ENCODE results near the gene TM6SF1.
"Not testable (repeated sequence)": the region's sequence is repeated elsewhere in the genome, so short reads cannot be mapped to it uniquely, and the experiment has no call there.

TM6SF1 gene

DNA sequence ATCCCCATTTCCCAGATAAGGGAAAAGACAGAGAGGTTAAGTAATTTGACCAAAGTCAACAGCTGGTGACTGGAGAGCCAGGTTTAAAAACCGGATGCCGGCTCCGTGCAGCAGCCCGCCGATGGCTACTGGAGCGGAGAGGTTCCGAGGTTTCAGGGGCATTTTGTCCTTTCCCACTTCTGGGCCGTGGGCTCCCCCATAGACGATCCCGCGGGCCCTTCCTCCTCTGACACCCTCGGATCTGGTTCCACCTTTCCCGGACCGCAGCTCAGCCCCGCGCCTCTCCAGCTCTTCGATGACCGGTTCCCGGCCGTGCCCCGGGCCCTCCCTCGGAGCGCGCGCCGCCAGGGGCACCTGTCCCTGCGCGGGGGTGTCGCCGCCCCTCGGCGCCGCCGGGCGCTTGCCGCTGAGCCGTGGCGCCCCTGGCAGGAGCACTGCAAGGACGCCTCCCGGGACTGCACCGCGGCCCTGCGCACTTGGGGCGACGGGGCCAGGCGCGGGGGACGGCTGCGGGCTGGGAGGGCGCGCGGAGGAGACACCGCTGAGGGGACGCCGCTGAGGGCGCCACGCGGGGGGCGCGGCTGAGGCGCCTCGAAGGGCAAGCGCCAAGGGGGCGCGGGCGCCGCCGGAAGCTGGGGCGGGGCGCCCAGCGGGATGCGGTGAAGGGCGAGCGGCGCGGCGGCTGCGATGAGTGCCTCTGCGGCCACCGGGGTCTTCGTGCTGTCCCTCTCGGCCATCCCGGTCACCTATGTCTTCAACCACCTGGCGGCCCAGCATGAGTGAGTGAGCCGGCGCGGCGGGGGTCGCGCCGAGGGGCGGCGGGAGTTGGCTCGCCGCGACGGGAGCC, at the start of gene TM6SF1:
Gene TM6SF1, plus strand, starts transcription at position 652 of the 847 bp plus-strand sequence. Its CDS starts 36 bp downstream, at position 688.
- no peak for DNase-seq (ENCODE audit: low read depth)

DNA sequence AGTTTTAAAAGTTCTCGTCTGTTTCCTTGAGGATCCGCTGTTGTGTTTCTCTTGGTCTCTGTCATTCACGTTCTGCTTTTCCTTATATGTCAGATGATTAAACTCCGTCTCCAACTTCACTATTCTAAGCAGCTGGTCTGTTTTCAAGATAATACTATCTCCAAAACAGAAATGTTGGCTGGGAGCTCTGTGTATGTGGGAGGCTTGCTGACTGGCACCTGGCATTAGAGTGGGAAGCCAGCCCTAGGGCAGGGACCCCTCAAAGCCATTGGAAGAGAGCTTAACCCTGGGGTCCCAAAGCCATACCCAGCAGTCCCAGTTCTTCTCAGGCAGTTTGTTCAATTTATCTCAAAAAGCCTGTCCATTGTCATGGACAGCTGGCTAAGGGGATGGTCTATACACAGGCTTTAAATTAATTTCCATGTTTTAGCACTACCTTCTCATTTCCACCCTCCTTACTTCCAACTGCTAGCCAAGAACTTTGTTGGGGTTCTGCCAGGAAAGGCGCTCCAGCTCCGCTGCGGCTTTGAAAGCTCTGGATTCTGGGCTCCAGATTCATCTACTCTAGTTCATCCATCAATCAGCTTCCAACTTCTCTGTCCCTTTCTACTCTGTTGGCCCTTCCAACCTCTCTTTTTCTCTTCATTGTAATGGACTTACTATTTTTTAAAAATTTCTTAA, 49.6 kb upstream of the TM6SF1 start:
- no peak for DNase-seq (ENCODE audit: low read depth)

DNA sequence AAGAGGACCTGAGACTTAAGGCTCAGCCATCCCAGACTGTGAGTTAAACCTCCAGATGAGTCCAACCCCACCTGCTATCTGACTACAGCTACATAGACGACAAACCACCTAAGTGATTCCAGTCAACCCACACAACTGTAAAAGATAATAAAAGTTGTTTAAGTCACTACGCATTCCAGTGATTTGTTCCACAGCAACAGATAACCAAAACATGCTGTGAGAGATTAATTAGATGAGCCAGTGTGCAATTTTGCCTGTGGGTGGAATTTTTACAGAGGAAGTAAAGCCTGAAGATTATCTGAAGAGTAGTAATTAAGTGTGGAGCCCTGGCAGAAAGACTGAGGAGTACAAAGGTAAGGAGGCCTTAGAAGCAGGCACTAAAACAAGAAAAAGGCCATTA, 45.8 kb upstream of the TM6SF1 start:
- no peak for DNase-seq (ENCODE audit: low read depth)

DNA sequence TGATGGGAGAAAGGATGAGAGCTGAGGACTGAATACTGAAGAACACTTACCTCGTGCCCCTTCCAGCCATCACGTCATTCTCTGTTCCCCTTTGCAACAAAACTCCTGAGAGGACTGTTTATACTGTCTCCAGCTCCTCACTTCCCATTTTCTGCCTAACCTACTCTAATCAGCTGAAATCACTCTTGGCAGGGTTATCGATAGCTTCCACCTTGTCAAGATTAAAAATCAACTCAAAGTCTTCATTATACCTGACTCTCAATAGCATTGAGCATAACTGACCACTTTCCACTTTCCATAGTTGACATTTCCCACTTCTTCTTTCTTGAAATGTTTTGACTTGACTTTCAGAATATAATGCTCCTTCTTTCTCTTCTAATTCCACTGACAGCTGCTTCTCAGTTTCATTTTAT, 44.7 kb upstream of the TM6SF1 start:
- no peak for DNase-seq (ENCODE audit: low read depth)

DNA sequence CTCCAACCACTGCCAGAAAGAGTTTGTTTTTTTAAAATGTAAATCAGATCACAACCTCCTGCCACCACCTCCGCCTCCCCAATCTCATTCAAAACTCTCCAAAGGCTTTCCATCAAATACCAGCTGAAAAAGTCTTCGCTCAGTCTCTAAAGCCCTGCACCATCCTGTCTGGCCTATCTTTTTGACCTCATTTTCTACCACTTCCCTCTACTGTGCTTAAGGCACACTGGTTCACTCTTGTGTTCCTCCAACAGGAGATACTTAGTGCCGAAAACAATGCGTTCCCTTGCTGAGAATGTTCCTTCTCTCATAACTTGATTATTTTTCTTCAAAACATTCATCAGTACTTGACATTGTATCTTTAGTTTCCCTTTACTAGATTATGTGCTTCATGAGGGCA, 43.9 kb upstream of the TM6SF1 start:
- no peak for DNase-seq (ENCODE audit: low read depth)

DNA sequence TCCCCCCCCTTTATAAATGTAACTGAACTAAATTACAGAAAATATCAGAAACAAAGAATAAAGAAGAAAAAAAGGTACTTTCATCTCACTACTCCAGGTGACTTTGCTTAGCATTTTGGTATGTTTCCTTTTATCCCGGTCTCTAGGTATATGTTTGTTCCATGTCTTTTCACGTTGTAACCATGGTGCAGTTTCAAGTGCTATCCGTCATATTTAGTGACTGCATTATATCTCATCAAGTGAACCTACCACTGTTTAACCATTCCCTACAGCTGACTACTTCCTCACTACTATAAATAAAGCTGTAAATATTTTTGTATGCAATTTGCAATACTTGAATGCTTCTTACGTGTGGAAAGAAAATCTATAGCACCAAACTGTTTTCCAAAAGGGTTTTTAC, 42.6 kb upstream of the TM6SF1 start:
- no peak for DNase-seq (ENCODE audit: low read depth)

DNA sequence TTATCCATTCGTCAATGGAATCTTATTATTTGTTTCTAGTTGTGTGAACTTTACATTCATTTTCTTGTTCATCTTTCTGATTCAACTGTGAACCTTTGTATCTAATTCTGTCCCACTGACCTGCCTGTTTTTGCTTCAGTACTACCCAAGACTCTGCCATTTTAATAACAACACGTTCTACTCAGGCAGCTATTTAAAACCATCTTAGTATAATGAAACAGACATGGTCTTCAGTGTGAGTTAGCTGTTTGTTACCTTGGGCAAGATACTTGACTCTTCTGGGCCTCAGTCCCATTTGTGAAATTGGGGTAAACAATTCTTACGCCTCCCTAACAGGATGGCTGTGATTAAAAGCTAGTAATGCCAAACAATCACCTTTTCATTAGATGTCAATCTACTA, 42.0 kb upstream of the TM6SF1 start:
- no peak for DNase-seq (ENCODE audit: low read depth)

DNA sequence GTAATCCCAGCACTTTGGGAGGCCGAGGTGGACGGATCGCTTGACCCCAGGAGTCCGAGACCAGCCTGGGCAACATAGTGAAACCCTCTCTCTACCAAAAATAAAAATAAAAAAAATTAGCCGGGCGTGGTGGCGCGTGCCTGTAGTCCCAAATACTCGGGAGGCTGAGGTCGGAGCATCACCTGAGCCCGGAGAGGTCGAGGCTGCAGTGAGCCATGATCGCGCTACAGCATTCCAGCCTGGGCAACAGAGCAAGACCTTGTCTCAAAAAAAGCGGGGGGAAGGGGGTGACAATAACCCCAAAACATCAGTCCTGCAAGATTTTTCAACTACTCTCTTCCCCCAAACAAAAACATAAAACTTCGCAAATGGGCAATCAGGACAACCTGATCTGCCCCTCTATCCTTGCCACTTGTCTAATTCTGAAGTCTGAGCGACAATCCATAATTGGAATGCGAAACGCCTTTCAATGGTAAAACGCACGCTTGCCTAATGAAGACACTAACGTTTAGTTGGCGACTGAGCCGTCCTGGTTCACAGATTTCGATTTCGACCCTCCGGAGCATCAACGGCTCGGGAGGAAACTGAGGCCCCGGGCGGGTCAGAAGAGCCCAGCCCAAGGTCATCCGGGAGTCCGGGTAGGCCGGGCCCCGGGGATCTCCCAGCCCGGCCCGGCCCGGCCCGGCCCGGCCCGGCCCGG, 41.3 kb upstream of the TM6SF1 start:
- DNase-seq (ENCODE audit: low read depth), result no peak

DNA sequence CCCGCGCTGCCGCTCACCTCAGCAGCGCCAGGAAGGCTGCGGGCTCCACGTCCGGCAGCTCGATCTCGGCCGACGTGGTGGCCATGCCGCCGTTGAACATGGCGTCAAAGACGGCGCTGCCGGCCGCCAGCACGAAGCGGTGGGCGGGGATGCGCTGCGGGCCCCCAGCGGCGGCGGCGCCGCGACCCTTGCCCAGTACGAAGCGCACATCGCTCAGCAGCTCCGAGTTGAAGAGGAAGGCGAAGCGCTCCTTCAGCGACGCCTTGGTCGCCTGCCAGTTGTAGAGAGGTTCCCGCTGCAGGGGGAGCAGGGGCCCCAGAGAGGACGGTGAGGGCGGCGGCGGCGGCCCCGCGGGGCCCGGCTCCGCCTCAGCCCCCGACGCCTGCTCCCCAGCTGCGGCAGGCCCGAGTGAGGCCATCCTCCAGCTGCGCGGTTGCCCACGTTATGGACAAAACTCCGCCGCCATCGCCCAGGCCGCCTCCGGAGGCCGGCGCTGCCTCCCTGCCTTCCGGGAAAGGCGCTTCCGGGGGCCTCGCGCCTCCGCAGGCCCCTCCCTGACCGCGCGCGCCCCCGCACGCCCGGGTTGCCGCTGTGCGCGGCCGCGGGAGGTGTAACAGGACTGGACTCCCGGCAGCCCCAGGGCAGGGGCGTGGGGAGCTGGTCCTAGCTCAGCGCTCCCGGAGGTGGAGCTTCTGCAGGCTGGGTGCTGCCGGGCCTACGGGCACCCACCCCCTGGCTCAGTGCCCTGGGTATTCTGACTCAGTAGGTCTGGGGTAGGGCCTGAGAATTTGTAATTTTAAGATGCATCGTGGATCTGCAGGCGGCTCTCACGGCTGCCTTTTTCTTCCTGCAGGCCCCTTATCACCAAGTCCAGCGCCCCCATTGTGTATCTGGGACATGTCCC, 40.5 kb upstream of the TM6SF1 start, which contains the start of gene BTBD1:
Gene BTBD1, minus strand, starts transcription at position 519 of the 904 bp plus-strand sequence. Its CDS starts 101 bp downstream, at position 418.
- peak; percentile 80 for DNase-seq (ENCODE audit: low read depth)

DNA sequence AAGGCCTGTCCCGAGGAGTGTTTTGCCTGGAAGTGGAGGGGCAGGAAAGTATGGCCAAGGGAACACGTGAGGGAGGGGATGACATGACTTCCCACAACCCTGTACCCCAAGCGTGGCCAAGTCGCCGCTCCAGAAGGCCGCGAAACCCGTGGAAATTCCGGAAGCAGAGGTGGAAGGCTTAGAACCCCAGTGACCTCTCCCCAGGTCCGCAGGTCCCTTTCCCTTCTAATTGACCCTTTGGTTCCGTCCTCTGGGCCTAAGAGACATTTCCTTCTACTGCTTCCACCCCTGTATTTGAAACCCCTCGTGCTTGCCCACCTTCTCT, 39.8 kb upstream of the TM6SF1 start:
- DNase-seq (ENCODE audit: low read depth), result no peak

DNA sequence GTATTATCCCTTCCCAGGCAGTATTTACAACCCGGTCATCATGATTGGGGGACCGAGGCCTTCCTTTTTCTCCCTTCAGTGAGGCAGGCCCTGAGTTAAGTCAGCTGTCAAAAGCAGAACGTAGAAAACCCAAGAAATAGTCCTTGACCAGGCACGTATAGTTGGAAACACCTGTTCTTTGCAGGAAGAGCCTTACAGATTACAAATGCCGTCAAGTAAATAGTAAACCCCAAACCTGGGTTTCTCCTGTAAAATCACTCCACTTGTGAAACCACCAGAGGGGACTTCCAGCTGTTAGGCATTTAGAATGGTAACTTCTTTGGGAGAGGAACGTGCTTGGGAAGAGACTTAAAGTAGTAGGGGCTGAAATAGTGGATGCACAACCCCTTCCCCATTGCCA, 39.4 kb upstream of the TM6SF1 start:
- DNase-seq (ENCODE audit: low read depth), result no peak

DNA sequence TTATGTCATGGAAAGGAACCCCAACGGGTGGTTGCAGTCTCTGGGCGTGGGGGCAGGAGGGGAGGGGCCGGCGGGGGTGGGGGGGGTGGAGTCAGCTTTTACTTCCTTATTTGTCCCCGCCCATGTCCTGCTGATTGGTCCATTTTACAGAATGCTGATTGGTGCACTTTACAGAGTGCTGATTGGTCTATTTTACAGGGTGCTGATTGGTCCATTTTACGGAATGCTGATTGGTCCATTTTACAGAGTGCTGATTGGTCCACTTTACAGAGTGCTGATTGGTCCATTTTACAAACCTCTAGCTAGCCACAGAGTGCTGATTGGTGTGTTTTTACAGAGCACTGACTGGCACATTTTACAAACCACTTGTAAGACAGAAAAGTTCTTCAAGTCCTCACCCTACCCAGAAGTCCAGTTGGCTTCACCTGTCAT, 38.2 kb upstream of the TM6SF1 start:
- peak; percentile 17 for DNase-seq (ENCODE audit: low read depth)

DNA sequence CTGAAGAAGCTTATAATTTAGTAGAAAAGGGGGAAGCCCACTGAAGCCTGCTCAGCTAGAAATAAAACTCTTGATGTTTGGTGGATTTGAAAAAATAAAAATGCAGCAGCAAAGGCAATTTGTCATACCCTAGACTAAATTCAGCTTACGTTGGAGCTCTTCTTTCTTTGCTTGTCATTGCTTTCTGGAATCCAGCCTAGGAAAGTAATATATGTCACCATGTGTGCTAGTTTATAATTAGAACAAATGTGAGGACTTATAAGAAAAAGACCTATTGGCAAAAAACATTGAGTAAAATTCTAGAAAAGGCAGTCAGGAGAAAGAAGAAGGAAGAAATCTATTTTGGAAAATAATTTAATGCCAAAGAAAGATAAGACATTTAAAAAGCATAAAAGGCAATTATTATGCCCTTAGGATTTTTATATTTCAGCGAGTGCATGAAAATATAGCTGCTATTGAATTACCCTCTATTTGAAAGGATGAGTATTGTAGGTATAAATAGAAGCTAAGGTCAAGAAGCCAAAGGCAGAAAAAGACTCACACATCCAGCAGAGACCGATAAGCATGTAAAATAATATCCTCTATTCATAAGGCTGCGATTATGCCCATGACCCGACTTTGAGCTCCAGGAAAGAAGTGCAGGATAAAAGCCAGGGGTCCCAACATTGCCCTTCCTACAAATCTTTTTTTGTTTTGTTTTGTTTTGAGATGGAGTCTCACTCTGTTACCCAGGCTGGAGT, 29.8 kb upstream of the TM6SF1 start:
- no peak for DNase-seq (ENCODE audit: low read depth)

DNA sequence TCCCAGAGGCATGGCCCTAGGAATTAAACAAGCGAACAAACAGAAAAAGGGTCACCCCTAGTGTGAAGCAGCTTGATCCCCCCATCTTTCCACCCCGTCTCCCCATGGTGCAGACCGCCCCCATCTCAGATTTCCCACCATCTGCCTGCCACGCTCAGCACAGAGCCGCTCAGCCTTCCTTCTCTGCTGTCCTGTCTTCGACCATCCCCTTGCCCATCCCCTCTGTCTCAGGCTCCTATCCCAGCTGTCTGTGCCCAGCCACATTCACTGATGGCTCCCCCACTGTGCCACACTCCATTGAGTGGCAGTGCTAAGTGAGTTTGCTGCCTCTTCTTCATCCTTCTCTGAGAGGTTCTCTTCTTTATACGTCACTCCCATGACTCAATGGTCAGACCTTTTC, 28.7 kb upstream of the TM6SF1 start:
- DNase-seq (ENCODE audit: low read depth), result no peak

DNA sequence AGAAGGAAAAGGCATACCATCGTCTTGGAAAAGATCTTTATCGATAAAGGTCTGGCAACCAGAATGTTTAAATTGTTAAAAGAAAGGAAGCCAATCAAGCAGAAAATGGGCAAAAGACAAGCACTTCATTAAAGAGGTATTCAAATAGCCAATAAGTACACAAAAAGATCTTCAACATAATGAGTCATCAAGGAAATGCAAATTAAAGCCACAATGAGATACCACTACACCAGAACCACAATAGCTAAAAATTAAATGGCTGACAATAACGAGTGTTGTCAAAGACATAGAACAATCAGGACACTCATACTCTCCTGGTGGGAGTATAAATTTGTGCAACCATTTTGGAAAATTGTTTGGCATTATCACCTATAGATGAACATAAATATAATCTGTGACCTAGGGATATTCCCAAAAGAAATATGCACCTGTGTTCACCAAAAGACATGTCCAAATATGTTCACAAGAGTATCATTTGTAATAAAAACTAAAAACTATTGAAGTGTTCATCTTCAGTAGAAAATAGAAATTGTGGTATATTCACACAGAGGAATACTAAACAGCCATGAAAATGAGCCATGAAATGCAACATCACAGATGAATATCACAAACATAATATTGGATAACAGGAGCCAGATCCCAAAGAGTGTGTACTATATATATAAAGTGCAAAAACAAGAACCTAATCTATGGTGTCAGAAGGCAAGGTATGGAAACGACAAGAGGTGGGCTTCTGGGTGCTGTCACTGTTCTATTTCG, 26.0 kb upstream of the TM6SF1 start:
- no peak for DNase-seq (ENCODE audit: low read depth)

DNA sequence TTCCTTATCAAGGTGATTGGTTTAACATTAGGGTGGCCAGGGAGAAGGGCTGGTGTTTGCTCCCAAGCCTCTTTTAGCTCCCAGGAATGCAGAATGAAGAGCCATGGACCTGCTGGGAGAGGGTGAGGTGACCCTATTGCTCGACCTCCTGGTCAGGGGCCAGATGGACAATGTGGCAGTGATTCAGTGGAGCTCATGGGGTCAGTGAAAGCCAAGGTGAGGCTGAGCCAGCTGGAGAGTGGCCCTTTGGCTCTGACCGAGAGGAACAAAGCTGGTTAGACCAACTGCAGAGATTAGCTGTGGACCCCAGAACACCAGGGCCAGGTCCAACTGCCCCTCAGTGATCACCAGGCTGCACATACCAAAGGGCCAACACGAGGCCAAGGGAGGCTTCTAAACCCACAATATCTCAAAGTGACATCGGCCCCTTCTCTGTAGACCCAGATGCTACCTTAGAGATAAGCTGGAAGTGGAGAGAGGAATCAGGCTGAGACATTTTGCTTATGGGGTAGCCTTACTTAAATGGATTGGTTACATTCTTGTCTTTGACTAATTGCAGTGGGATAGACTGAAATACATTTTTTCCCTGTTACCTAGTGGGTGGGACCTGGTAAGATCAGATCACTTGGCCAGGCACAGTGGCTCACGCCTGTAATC, 24.6 kb upstream of the TM6SF1 start:
- DNase-seq (ENCODE audit: low read depth), result no peak

DNA sequence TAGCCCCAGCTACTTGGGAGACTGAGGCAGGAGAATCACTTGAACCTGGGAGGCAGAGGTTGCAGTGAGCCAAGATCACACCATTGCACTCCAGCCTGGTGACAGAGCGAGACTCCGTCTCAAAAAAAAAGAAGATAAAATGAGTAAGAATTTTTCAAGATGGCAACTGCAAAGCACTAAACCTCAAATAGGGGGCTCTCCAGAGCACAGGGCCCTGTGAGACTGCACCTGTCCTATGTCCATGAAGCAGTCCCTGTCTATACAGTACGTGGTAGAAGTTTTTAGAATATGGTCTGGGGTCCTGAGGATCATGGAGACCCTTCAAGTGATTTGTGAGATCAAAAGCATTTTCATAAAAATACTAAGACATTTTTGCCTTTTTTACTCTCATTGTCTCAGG, 22.0 kb upstream of the TM6SF1 start:
- not testable (repeated sequence) for DNase-seq (ENCODE audit: low read depth)

DNA sequence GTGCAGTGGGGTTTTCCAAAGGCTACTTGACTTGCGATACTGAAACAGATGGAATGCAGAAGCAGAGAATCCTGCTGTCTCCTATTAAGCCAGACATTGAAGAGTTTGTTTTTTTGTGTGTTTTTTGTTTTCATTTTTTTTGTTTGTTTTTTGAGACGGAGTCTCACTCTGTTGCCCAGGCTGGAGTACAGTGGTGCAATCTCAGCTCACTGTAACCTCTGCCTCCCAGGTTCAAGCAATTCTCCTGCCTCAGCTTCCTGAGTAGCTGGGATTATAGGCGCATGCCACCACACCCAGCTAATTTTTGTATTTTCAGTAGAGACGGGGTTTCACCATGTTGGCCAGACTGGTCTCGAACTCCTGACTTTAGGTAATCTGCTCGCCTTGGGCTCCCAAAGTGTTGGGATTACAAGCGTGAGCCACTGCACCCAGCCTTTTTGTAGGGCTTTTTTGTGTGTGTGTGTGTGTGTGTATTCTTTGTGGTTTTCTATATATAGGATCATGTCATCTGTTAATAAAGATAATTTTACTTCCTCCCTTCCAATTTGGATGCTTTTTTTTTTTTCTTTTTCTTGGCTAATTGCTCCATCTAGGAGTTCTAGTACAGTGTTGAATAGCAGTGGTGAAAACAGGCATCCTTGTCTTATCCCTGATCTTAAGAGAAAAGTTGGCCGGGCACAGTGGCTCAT, 21.4 kb upstream of the TM6SF1 start:
- not testable (repeated sequence) for DNase-seq (ENCODE audit: low read depth)

DNA sequence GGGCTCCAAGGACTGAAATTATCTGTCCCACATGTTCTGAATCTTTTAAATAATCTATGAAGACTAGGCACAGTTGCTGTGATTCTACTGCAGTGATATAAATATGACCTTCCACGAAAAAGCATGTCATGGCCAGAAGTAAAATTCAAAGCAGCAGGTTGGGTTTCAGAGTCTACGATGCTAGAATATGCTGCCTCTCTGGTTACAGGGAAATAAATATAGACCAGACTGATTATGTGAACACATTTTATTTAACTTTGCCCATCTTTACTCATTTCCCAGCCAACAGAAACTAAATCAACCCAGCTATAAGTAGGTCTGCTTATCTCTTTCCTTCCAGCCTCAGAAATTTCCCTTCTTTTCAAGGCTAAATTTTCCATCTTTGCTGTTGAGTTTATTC, 19.9 kb upstream of the TM6SF1 start:
- no peak for DNase-seq (ENCODE audit: low read depth)
